ENCODE data around the gene SERPINE1. TPM values are rescaled to one million over a fixed set of nuclear protein-coding genes. Genes with fewer than 3 reads are reported as not detected.
A peak's percentile ranks its signal among the peaks of the same experiment; 100 is the strongest.

Gene SERPINE1
- total and polyA plus RNA-seq, 2 of the 4 experiments (the other 2 are of a cell fraction) = 1,441 to 2,783 TPM

GRCh38 chr7:101077303-101078086, 49.4 kb upstream of the SERPINE1 start (continued):
- TF ChIP-seq USF2 (IDR thresholded peaks at IDR 0.05; ENCODE audit: low read depth, low read length) = no peak

- H2AK9ac ChIP-seq (replicated peaks; ENCODE audit: low read depth, low read length, poor library complexity) = no peak overlapping the region
- no CpG with 5 or more reads among the region's 1 CpG for WGBS, 2 experiments (ENCODE audit: extremely low coverage in 2 of 2, insufficient read length in 1 of 2)
- no peak overlapping the region for H2AFZ ChIP-seq (replicated peaks; ENCODE audit: low read length, poor library complexity)
- no peak overlapping the region for H2BK15ac ChIP-seq (ENCODE audit: low read depth, low read length)
- DNase-seq = no peak
- peaks cover 8 to 14% of the 10 kb centered on the region in 2 experiments; a peak in 3 of 4 replicates for H3K79me1 ChIP-seq (ENCODE audit: low read depth in 1 of 2, low read length in 2 of 2)
- no peak overlapping the region for H3K4me2 ChIP-seq (ENCODE audit: low read depth, low read length)
- H3K18ac ChIP-seq (ENCODE audit: low read depth, low read length) = no peak overlapping the region
- no peak overlapping the region for H2BK120ac ChIP-seq (ENCODE audit: low read depth, low read length)
- H2AK5ac ChIP-seq (ENCODE audit: low read depth, low read length) = no peak overlapping the region
- no peaks in the 10 kb centered on the region for H4K20me1 ChIP-seq (ENCODE audit: insufficient read depth, low read length)
- no peaks in the 10 kb centered on the region for H3K36me3 ChIP-seq (ENCODE audit: control insufficient read depth, insufficient read depth, low read length)
- ATAC-seq (ENCODE audit: low read depth) = no peak
- in situ Hi-C loops (cut with MboI; ENCODE audit: low sequenced_read_pairs) (no loop called here), intact Hi-C loops (cut with micrococcal nuclease) (no loop called here), dilution Hi-C loops (cut with HindIII; ENCODE audit: low sequenced_read_pairs, unreplicated experiment) (no loop called here)
- no peak overlapping the region for H3K27ac ChIP-seq (ENCODE audit: insufficient read depth, low read length)
- H3K4me1 ChIP-seq (ENCODE audit: control insufficient read depth, insufficient read depth, low read length) = 0 out of 2 replicates have a peak, but pooled peaks cover 2% of the 10 kb centered on the region
- ChIA-PET CTCF (no interaction called here), POLR2A (ENCODE audit: unreplicated experiment) (no interaction called here)
- no peak overlapping the region for H4K8ac ChIP-seq (ENCODE audit: low read depth in 2 of 2, low read length in 2 of 2)
- no peak overlapping the region for H3K9ac ChIP-seq (ENCODE audit: low read depth, low read length)
- H3K4me3 ChIP-seq (ENCODE audit: insufficient read depth, low read depth, low read length) = no peak overlapping the region
- no peaks in the 10 kb centered on the region for H3K9me3 ChIP-seq (ENCODE audit: control insufficient read depth, insufficient read depth, low read length)
- H3K14ac ChIP-seq (replicated peaks; ENCODE audit: low read depth, low read length) = no peak overlapping the region
- H3K9me1 ChIP-seq (ENCODE audit: insufficient read depth, low read length) = 0 out of 2 replicates have a peak, but pooled peaks cover under 1% of the 10 kb centered on the region
- TF ChIP-seq RAD21 (IDR thresholded peaks at IDR 0.05; ENCODE audit: low read length) (no peak), RCOR1 (IDR thresholded peaks at IDR 0.05; ENCODE audit: insufficient replicate concordance, low read length) (no peak), POLR2A (IDR thresholded peaks at IDR 0.05; ENCODE audit: low read depth, low read length) (no peak), MAZ (IDR thresholded peaks at IDR 0.05; ENCODE audit: borderline replicate concordance, low read depth, low read length) (no peak), NFE2L2 (IDR thresholded peaks at IDR 0.05; ENCODE audit: low read depth, low read length) (no peak), CEBPB (IDR thresholded peaks at IDR 0.05; ENCODE audit: low read depth, low read length) (no peak), USF2 (IDR thresholded peaks at IDR 0.05; ENCODE audit: low read depth, low read length) (no peak)
- H4K91ac ChIP-seq (ENCODE audit: insufficient read depth, low read depth, low read length) = no peak overlapping the region
- H4K5ac ChIP-seq (ENCODE audit: low read depth, low read length) = no peak overlapping the region
- H3K23ac ChIP-seq (ENCODE audit: low read depth, low read length) = no peak overlapping the region
- no peaks in the 10 kb centered on the region for H3K27me3 ChIP-seq (ENCODE audit: control insufficient read depth, insufficient read depth, low read length)
- H2BK20ac ChIP-seq (ENCODE audit: low read depth, low read length) = 0 out of 2 replicates have a peak overlapping the region, but pooled peaks have one; percentile 4
- H3K4ac ChIP-seq (ENCODE audit: low read depth, low read length) = no peak overlapping the region
- no TSS peak for BruUV-seq (replicated peaks)
- H3K56ac ChIP-seq (ENCODE audit: extremely low read depth, insufficient read depth, low read length) = no peak overlapping the region
- no peak overlapping the region for H2BK5ac ChIP-seq (ENCODE audit: low read depth, low read length, poor library complexity, severe bottlenecking)
These were observed 45.5 kb upstream of the SERPINE1 start for GRCh38 chr7:101081432-101081831.

Measured in IMR-90 (cell line).